Thyroid gland (tissue), 4 donors: ENCODE measurements around the gene TLR5.

Source experiments
- CTCF ChIP-seq, 6 experiments: fragments of 200-600 bp in 3 of 6; fragments of 450-650 bp in 3 of 6; sonication (generic) in 3 of 6; IDR thresholded peaks; one replicate each; pipeline ENCODE4 v1.5.1; 2016 to 2019; ENCODE audit warnings: antibody characterized with exemption in 6 of 6, mild to moderate bottlenecking in 2 of 6, inconsistent platforms in 1 of 6, moderate library complexity in 1 of 6
- POLR2A ChIP-seq, 2 donors: fragments of 450-650 bp; IDR thresholded peaks; one replicate each; pipeline ENCODE4 v1.6.1; 2017; ENCODE audit warnings: antibody characterized with exemption in 2 of 2, mild to moderate bottlenecking in 2 of 2, moderate library complexity in 1 of 2

GRCh38 chr1:223143537-223144248 lies 645 bp upstream of the TLR5 start:
- no peak for TF ChIP-seq POLR2A (IDR thresholded peaks at IDR 0.05)
- TF ChIP-seq CTCF (IDR thresholded peaks at IDR 0.05) = no peak
